Femur (tissue), 1 donor: ENCODE data around the gene RDH16.
"Not testable (repeated sequence)": the region's sequence is repeated elsewhere in the genome, so short reads cannot be mapped to it uniquely, and the experiment has no call there.

Experiments used
- DNase-seq: peaks from one replicate; pipeline ENCODE4 v3.0.0-alpha.2; 2017

Gene RDH16

GRCh38 chr12:56916296-56916995 is 41.0 kb downstream of the RDH16 start:
- DNase-seq = no peak

GRCh38 chr12:56914724-56915123 is 42.7 kb downstream of the RDH16 start:
- DNase-seq = no peak

GRCh38 chr12:56914256-56914655 is 43.2 kb downstream of the RDH16 start:
- no peak for DNase-seq

- not testable (repeated sequence) for DNase-seq
These were observed 48.0 kb downstream of the RDH16 start for GRCh38 chr12:56909403-56909802.

GRCh38 chr12:56908136-56908535 is 49.3 kb downstream of the RDH16 start:
- DNase-seq = no peak

GRCh38 chr12:56905852-56906251 is 51.6 kb downstream of the RDH16 start:
- DNase-seq = no peak

GRCh38 chr12:56903374-56903773 is 54.0 kb downstream of the RDH16 start:
- DNase-seq = no peak
